GM12878 (cell line): ENCODE results near the gene HOXC13. TPM values are rescaled to one million over a fixed set of nuclear protein-coding genes. Genes with fewer than 3 reads are reported as not detected.

ENCODE experiments used
- ATAC-seq: fragments of 200-7000 bp; cut with Tn5 transposase; 3 replicates; pipeline ENCODE4 v1.9.1; 2020; ENCODE audit warnings: mild to moderate bottlenecking, moderate library complexity
- BruUV-seq: library from RNA; stranded (reverse); fragments of 400-500 nt; replicated peaks from 2 replicates; lab custom pipeline; 2021; lab: Mats Ljungman, UMichigan
- CTCF ChIA-PET: fragments of 300-600 bp; sonication (Branson Sonifier 250); formaldehyde crosslinking; extraction: SDS; loops from one replicate; lab custom pipeline; 2021; ENCODE audit warnings: inconsistent platforms; lab: Yijun Ruan, JAX
- POLR2A ChIA-PET: fragments of 350-600 bp; formaldehyde crosslinking; extraction: SDS; loops from one replicate; lab custom pipeline; 2021; ENCODE audit warnings: inconsistent platforms; lab: Charles Lee
- RAD21 ChIA-PET: fragments of 300-600 bp; sonication (Branson Sonifier 250); formaldehyde crosslinking; loops from one replicate; lab custom pipeline; 2023; ENCODE audit warnings: antibody characterized with exemption; ENCODE audit not compliant: unreplicated experiment; lab: Charles Lee
- SMC1A ChIA-PET: fragments of 300-600 bp; sonication (Branson Sonifier 250); formaldehyde crosslinking; loops from one replicate; lab custom pipeline; 2023; ENCODE audit not compliant: unreplicated experiment, uncharacterized antibody; lab: Charles Lee
- DNase-seq: peaks from one replicate; pipeline ENCODE4 v3.0.0-alpha.2; 2011; ENCODE audit warnings: low read depth, low spot score
- FAIRE-seq: peaks from 3 replicates; lab custom pipeline; 2011; peaks lifted over from hg19 to GRCh38; lab: Jason Lieb, UNC
- H2AFZ ChIP-seq: 2 replicates; pipeline ENCODE4 v1.6.0; 2011; ENCODE audit warnings: low read depth, low read length, control low read depth; ENCODE audit not compliant: control insufficient read depth
- H3K27ac ChIP-seq: 2 replicates; pipeline ENCODE4 v1.5.1; 2011; ENCODE audit warnings: control low read depth; ENCODE audit not compliant: control insufficient read depth, insufficient read depth
- H3K27me3 ChIP-seq, 2 experiments: replicated peaks in 1 of 2; 2 replicates each; pipeline versions ENCODE4 v1.6.0 to v1.6.1; 2011; ENCODE audit warnings: low read length in 1 of 2; ENCODE audit not compliant: control insufficient read depth in 2 of 2, insufficient read depth in 2 of 2
- H3K36me3 ChIP-seq, 2 experiments: 2 replicates each; pipeline ENCODE4 v1.5.1; 2011; ENCODE audit warnings: low read length in 1 of 2; ENCODE audit not compliant: control insufficient read depth in 2 of 2, insufficient read depth in 2 of 2
- H3K4me1 ChIP-seq: 2 replicates; pipeline ENCODE4 v1.6.1; 2011; ENCODE audit warnings: mild to moderate bottlenecking, low read length, moderate library complexity, mixed read lengths; ENCODE audit not compliant: control insufficient read depth, insufficient read depth
- H3K4me2 ChIP-seq: 2 replicates; pipeline ENCODE4 v1.6.0; 2011; ENCODE audit warnings: control low read depth; ENCODE audit not compliant: control insufficient read depth, insufficient read depth
- H3K4me3 ChIP-seq: fragments of 200-600 bp; sonication (generic); 2 replicates; pipeline ENCODE4 v1.5.1; 2016
- H3K79me2 ChIP-seq: 2 replicates; pipeline ENCODE4 v1.6.0; 2011; ENCODE audit warnings: low read length; ENCODE audit not compliant: control insufficient read depth, insufficient read depth
- H3K9ac ChIP-seq: 2 replicates; pipeline ENCODE4 v1.8.0; 2011; ENCODE audit warnings: low read length, control low read depth, mixed read lengths; ENCODE audit not compliant: control insufficient read depth, insufficient read depth
- H3K9me3 ChIP-seq: replicated peaks from 3 replicates; pipeline ENCODE4 v1.5.1; 2011; ENCODE audit warnings: mild to moderate bottlenecking, low read length; ENCODE audit not compliant: control insufficient read depth, insufficient read depth
- H4K20me1 ChIP-seq: 2 replicates; pipeline ENCODE4 v1.6.0; 2011; ENCODE audit not compliant: control insufficient read depth, insufficient read depth
- BRCA1 ChIP-seq: IDR thresholded peaks from 2 replicates; pipeline ENCODE4 v1.6.1; 2011; ENCODE audit warnings: low read depth, low read length, improper control_type of control experiment
- SUZ12 ChIP-seq: fragments of 200-600 bp; sonication (generic); IDR thresholded peaks from one replicate; pipeline ENCODE4 v1.6.1; 2018; ENCODE audit warnings: antibody characterized with exemption, mild to moderate bottlenecking; ENCODE audit not compliant: unreplicated experiment
- ZNF384 ChIP-seq: IDR thresholded peaks from 2 replicates; pipeline ENCODE4 v1.6.1; 2012; ENCODE audit warnings: low read depth, mild to moderate bottlenecking, low read length, improper control_type of control experiment, borderline replicate concordance
- WGBS: methylation state at CpG from one replicate; pipeline ENCODE4 v1.1.6; 2016; ENCODE audit warnings: low lambda C conversion rate; ENCODE audit not compliant: insufficient replicate concordance, insufficient coverage; ENCODE audit errors: missing lambda C conversion rate; 5-methylcytosine and 5-hydroxymethylcytosine counted together
- in situ Hi-C: fragments of 300-500 bp; cut with MboI; formaldehyde crosslinking; loops from 9 replicates; pipeline ENCODE4 v1.14.3; 2018; ENCODE audit warnings: mixed read lengths
- intact Hi-C: fragments of 100-400 bp; cut with micrococcal nuclease; formaldehyde crosslinking; loops from one replicate; pipeline ENCODE4 v1.14.2; 2022; ENCODE audit not compliant: unreplicated experiment
- polyA plus RNA-seq, 11 experiments: library from polyadenylated mRNA; depleted of rRNA in 4 of 11; unstranded in 6 of 11; stranded (reverse) in 5 of 11; fragments of >200 nt; fragmentation: Nextera tagmentation in 4 of 11; fragmentation: Illumina TruSeq in 1 of 11; extraction: Ambion mirVana in 4 of 11; extraction: Trizol in 1 of 11; gene quantifications; 1 replicate in 1 of 11; 2 replicates in 10 of 11; pipeline versions ENCODE4 v1.2.1 to v1.2.3, GENCODE V29; 2011 to 2016; ENCODE audit warnings: inconsistent platforms in 2 of 11, missing spikeins in 2 of 11, low read depth in 1 of 11
- total RNA-seq, 4 experiments: library from RNA; depleted of rRNA in 3 of 4; stranded (reverse); fragments of >200 nt in 3 of 4; fragmentation: Illumina TruSeq in 1 of 4; extraction: Trizol in 1 of 4; gene quantifications; 2 replicates each; pipeline versions ENCODE4 v1.2.1 to v1.2.3, GENCODE V29; 2013 to 2021
- TF ChIP-seq, protein P1 (sequence below): IDR thresholded peaks from 2 replicates; pipeline ENCODE4 v1.6.1; 2011; ENCODE audit warnings: borderline replicate concordance, low read depth, mild to moderate bottlenecking, moderate library complexity, mixed read lengths, low read length; ENCODE audit not compliant: insufficient read depth; ENCODE audit errors: extremely low read length

The HOXC13 gene
- total and polyA plus RNA-seq, 10 of the 15 experiments (the other 5 are each of a cell fraction or from before 2014, with no cell fraction given) = not detected

DNA sequence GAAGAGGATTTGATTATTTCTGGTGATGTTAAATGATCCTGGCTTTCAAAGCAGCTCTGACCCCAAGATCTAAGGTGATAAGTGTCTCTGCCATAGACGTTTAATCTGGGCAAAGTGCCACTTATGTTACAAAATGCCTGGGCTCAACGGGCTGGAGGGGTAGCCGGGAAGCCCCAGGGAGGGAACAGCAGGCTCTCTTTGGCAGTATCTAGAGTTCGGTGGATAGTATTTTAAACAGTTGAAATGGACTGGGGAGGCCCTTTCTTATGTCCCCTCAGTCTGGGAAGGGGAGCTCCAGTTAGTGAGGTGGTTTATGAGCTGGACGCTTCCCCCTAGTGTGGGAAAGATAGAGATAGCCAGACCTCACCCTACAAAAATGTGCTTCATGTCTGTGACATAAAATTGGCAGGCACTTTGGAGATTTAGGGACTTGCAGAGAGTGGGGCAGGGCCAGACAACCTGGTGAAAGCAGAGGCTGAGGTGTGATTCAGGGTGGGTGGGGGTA is 28.8 kb downstream of the HOXC13 start (continued):
- TF ChIP-seq, protein P1, sequence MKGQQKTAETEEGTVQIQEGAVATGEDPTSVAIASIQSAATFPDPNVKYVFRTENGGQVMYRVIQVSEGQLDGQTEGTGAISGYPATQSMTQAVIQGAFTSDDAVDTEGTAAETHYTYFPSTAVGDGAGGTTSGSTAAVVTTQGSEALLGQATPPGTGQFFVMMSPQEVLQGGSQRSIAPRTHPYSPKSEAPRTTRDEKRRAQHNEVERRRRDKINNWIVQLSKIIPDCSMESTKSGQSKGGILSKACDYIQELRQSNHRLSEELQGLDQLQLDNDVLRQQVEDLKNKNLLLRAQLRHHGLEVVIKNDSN = no peak
- no peak for TF ChIP-seq ZNF384

DNA sequence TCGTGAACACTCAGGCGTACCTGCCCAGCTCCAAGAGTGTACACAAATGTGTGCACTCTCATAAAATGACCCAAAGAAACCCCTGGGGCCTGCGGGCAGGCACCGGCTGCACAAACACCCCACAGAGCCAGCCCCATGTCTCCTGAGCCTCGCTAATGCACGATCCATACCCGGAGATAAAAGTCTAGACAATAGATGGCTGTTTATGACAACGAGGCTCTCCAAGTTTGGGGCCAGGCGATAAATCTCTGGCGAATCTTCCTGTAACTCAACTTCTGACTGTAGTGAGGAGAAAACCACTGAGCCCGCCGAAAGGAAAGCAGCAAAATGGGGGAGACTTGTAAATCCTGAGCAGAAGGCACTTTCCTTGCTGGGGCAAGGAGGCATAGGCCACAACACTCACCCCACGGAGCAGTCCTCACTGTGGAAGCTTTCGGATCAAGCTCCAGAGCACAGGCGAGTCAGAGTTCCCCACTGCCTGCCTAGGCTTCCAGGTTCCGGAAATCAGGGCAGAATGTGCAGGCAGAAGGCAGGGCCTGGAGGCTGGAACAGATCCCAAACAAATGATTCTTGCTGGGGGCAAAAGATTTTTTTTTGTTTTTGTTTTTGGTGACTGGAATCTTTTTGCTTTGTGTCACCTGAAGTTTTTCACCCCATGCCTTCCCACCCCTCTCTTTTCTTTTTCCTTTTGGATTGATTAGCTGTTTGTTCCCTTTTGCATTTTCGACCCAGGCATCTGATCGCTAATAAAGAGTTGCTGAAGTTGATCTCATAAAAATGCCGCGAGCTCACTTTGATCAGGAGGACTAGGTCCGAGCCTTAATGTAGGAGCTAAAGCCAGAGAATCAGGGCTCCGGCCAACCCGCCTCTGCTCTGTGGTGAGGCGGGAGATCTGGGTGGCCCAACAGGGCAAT is 29.8 kb downstream of the HOXC13 start:
- Histone ChIP-seq H4K20me1 (no peaks in the 10 kb centered on the region; the same call in 1 of the 2 replicates), H3K9ac (no peak overlapping the region), H3K9me3 (no peaks in the 10 kb centered on the region; the same call in 2 of the 3 replicates), H3K4me3 (no peak overlapping the region), H3K27ac (no peak overlapping the region), H3K27me3 (peaks cover 29 to 60% of the 10 kb centered on the region in 2 experiments), H3K4me2 (no peak overlapping the region), H3K36me3 (no peaks in the 10 kb centered on the region), H3K79me2 (no peaks in the 10 kb centered on the region), H3K4me1 (no peaks in the 10 kb centered on the region), H2AFZ (no peak overlapping the region)
- FAIRE-seq = no peak
- intact Hi-C loops = no loop called here
- ChIA-PET RAD21 (no interaction called here), POLR2A (no interaction called here), SMC1A (no interaction called here), CTCF (interaction anchor here (0.6 kb wide), 1 partner anchor 432 kb away, joined by 3 read pairs; no protein-coding TSS in a partner anchor)
- WGBS = 8% methylated on average over 24 of the region's 24 CpGs
- DNase-seq = no peak
- in situ Hi-C loops = no loop called here
- no TSS peak for BruUV-seq
- ATAC-seq = no peak
- TF ChIP-seq SUZ12 = peak; percentile 53
- TF ChIP-seq BRCA1 = no peak
